Mucosa of rectum (tissue), 2 donors: Measurements from ENCODE around the gene ACOX3.

ENCODE experiments used
- H3K27ac ChIP-seq, 2 donors: one replicate each; pipeline ENCODE4 v1.7.0; 2013; ENCODE audit warnings: inconsistent platforms in 2 of 2, low read depth in 2 of 2, low read length in 2 of 2
- H3K27me3 ChIP-seq, 2 donors: one replicate each; pipeline ENCODE4 v1.7.0; 2013; ENCODE audit warnings: low read length in 2 of 2; ENCODE audit not compliant: control insufficient read depth in 2 of 2, insufficient read depth in 2 of 2
- H3K36me3 ChIP-seq, 2 donors: one replicate each; pipeline ENCODE4 v1.7.0; 2013; ENCODE audit warnings: low read length in 2 of 2; ENCODE audit not compliant: control insufficient read depth in 2 of 2, insufficient read depth in 2 of 2
- H3K4me1 ChIP-seq, 2 donors: one replicate each; pipeline ENCODE4 v1.7.0; 2013; ENCODE audit warnings: low read length in 2 of 2, mild to moderate bottlenecking in 1 of 2; ENCODE audit not compliant: control insufficient read depth in 2 of 2, insufficient read depth in 2 of 2
- H3K4me3 ChIP-seq, 2 donors: one replicate each; pipeline ENCODE4 v1.7.0; 2013; ENCODE audit warnings: low read length in 2 of 2
- H3K9ac ChIP-seq, 2 donors: one replicate each; pipeline ENCODE4 v1.7.0; 2013; ENCODE audit warnings: low read length in 2 of 2, low read depth in 1 of 2, mild to moderate bottlenecking in 1 of 2
- H3K9me3 ChIP-seq, 2 donors: one replicate each; pipeline ENCODE4 v1.7.0; 2013; ENCODE audit warnings: low read length in 2 of 2; ENCODE audit not compliant: control insufficient read depth in 2 of 2
- donor health status: healthy.
- donor health status: Normal muscosa, but diverticular disease.

Gene ACOX3

DNA sequence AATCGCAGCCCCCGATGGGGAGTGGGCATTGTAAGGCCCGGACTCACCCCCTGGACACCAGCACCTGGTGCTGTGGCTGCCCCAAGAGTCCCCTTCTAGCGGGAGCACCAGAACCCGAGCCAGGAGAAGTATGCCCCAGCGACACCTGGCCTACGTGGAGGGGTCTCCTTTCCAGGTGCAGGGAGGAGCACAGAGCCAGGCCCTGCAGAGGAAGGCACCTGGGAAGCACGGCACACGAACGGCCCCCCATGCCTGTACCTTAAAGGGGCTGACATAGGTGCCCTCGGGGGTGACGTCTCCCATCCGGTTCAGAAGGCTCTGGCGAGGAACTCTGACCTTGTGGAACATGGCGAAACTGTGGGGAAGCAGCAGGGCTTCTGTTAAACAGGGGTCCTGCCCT, 41.2 kb downstream of the ACOX3 start:
- H3K27me3 ChIP-seq, result no peaks in the 10 kb centered on the region
- H3K4me3 ChIP-seq, result no peak overlapping the region
- peaks cover 12 to 15% of the 10 kb centered on the region in 2 donors for H3K36me3 ChIP-seq
- peaks cover 0 to 5% of the 10 kb centered on the region in 2 donors for H3K4me1 ChIP-seq
- H3K9me3 ChIP-seq, result no peaks in the 10 kb centered on the region
- no peak overlapping the region for H3K9ac ChIP-seq
- no peak overlapping the region for H3K27ac ChIP-seq

DNA sequence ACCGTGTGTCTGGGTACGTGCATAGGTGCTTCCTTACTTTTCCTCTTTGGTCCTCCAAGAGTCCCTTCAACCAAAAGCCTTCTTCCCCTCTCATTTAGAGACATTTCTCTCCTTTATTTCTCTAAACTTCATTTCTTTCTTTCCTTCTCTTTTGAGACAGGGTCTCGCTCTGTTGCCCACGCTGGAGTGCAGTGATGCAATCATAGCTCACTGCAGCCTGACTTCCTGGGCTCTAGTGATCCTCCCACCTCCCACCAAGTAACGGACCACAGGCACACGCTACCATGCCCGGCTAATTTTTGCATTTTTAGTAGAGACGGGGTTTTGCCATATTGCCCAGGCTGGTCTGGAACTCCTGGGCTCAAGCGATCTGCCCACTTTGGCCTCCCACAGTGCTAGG, 42.2 kb downstream of the ACOX3 start:
- H3K27me3 ChIP-seq, result no peaks in the 10 kb centered on the region
- H3K4me3 ChIP-seq, result no peak overlapping the region
- no peaks in the 10 kb centered on the region for H3K9me3 ChIP-seq
- H3K27ac ChIP-seq, result no peak overlapping the region
- H3K36me3 ChIP-seq, result peaks cover 12 to 13% of the 10 kb centered on the region in 2 donors
- H3K4me1 ChIP-seq, result peaks cover 0 to 4% of the 10 kb centered on the region in 2 donors
- H3K9ac ChIP-seq, result no peak overlapping the region

DNA sequence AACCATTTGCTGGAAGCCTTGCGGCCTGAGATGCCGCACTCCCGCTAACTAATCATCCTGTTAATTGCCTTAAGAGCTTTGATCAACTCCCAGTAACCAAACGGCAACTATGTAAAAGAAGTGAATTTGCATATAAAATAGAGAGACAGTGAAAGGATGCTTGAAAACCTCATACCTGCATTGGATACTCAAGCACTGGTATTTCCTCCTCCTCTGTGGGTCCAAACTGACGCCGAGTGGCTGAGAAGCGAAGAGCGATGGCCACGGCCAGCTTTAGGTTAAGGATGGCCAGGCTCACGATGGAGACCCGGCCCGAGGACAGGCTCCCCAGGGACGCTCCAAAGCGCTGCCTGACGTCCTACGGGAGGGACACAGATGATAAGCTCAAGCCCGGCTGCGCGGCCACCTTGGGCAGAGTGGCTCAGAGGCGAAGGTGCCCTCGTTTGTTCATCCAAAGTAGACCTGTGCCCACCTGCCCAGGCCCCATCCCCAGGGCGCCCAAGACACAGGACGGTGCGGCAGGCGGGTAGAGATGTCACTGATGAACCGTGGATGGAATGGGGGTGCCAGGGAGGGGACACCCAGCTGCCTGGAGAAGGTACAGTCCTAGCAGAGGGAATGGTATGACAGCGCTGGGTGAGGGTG, 43.6 kb downstream of the ACOX3 start:
- Histone ChIP-seq H3K27me3 (no peaks in the 10 kb centered on the region), H3K36me3 (peaks cover 17 to 18% of the 10 kb centered on the region in 2 donors), H3K4me1 (peaks cover 0 to 3% of the 10 kb centered on the region in 2 donors), H3K9ac (no peak overlapping the region), H3K9me3 (no peaks in the 10 kb centered on the region), H3K27ac (no peak overlapping the region), H3K4me3 (no peak overlapping the region)

DNA sequence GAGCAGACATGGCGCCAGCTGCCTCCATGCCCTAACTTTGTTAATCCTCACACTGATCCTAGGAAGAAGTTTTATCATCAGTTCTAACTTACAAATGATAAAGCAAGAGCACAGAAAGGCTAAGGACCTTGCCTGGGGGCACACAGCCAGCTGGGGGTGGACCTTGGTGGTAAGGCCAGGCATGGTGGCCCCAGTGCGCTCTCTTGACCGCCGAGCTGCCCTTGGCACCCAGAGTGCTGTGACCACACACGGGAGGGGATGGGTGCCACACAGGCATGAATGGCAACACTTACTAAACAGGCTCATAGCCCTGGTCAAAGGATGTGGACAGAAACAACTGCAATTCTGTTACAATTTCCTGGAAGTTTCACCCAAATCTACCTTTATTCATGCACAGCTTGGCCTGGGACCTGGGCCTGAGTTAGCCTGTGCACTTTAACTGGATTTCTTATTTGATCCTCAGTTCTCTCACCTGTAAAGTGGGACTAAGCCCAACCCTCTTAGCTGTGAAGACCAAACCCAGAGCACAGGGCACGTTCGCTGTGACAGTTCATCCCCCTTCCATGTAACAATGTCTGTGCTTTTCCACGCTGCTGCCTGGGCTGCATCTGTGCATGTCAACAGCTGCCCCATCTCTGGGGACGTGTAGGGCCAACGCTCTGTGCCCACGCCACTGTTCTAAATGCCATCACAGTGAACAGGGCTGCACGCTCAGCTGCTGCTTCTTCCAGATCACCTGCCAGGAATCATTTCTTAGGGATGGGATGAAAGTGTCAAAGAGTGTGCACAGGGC, 44.8 kb downstream of the ACOX3 start:
- Histone ChIP-seq H3K9ac (no peak overlapping the region), H3K36me3 (peaks cover 21 to 25% of the 10 kb centered on the region in 2 donors), H3K4me1 (peaks cover 2 to 3% of the 10 kb centered on the region in 2 donors), H3K9me3 (no peaks in the 10 kb centered on the region), H3K4me3 (no peak overlapping the region), H3K27ac (no peak overlapping the region), H3K27me3 (no peaks in the 10 kb centered on the region)

DNA sequence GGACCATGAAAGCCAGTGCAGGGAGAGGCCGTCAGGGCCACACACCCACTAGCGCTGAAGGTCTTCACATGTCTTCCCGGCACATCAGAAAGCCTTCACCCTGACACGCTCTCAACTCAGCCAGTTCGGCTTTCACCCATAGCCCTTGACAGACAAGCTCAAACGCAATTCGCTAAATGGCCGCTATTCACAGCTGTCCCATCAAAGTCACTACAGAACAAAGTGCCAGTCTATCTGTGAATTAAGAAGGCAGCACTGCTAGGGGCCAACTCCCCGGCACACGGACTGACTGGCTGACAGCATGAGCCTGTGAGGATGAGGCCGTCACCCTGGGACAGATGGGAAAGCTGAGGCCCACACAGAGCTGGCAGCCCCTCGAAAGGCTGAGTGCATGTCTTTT, 45.7 kb downstream of the ACOX3 start:
- Histone ChIP-seq H3K27ac (peak overlapping the region; percentile 28 to 30), H3K27me3 (no peaks in the 10 kb centered on the region), H3K4me1 (peaks cover 2 to 3% of the 10 kb centered on the region in 2 donors), H3K4me3 (no peak overlapping the region), H3K9ac (no peak overlapping the region), H3K36me3 (peaks cover 21 to 25% of the 10 kb centered on the region in 2 donors), H3K9me3 (no peaks in the 10 kb centered on the region)

DNA sequence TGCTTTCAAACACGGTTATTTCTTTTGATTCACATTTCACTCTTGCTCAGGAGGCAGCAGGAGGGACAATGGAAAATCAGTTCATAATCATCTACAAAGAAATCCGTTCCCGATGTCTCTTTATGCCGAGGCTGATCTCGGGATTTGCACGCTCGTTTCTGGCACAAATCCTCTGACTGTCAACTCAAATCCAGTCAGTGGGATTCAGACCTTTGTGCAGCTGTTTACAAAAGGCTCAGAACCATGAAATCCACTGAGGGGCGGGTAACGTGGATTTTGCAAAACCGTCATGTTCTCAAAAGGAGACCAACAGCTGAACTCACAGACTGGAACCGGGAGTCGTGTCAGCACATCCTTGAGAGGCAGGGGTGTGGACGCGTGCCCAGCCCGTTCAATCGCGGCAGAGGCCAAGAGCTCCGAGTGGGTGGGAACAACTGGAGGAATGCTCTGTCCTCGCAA, 46.4 kb downstream of the ACOX3 start:
- no peak overlapping the region for H3K4me3 ChIP-seq
- peaks cover 17 to 25% of the 10 kb centered on the region in 2 donors for H3K36me3 ChIP-seq
- H3K9ac ChIP-seq, result no peak overlapping the region
- H3K27me3 ChIP-seq, result no peaks in the 10 kb centered on the region
- H3K9me3 ChIP-seq, result no peaks in the 10 kb centered on the region
- peaks cover 2 to 3% of the 10 kb centered on the region in 2 donors for H3K4me1 ChIP-seq
- H3K27ac ChIP-seq, result peak overlapping the region; percentile 28 to 31

DNA sequence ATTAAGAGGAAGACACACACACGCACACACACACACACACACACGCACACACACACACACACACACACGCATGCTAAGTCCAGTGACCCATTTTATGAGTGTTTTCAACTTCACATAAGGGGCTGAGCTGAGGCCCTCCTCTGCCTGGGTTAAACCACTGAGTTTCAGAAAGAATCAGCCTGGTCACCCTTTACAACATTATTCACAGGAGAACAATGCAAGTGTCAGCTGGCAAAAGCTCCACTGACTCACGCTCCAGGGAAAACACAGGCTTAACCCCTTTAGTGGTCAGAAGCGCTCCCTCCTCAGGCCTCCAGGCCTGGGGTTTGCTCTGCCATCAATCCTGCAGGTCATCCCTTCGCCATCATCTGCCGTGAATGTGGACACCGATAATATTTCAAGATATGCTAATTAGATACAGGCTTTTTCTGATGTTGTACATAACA, 46.9 kb downstream of the ACOX3 start:
- no peaks in the 10 kb centered on the region for H3K9me3 ChIP-seq
- no peak overlapping the region for H3K4me3 ChIP-seq
- H3K36me3 ChIP-seq, result peaks cover 13 to 27% of the 10 kb centered on the region in 2 donors
- H3K27ac ChIP-seq, result peak overlapping the region; percentile 11 to 31
- H3K27me3 ChIP-seq, result no peaks in the 10 kb centered on the region
- peaks cover 2 to 3% of the 10 kb centered on the region in 2 donors for H3K4me1 ChIP-seq
- no peak overlapping the region for H3K9ac ChIP-seq

DNA sequence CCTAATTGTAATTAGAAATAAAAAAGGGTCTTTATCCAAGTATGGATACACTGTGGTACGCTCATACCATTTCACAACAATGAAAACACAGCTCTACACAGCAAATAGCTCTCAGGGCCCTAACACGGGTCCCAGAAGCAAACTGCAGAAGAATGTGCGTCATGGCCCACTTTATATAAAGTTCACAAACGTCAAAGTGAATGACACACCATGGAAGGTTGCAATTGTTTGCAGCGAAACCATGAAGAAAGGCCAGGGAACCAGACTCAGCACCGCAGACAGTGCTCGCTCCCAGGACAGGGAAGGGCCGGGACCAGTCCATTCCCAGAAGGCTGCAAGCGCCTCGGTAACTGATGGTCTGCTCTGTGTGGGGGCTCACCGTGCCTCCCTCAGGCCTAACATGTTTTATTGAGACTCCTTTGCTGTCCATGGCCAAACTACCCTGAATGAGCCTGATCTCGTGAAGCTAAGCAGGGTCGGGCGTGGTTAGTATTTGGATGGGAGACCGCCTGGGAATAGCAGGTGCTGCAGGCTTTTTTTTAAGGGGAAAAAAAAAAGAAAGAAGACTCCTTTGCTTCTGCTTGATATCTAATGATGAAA, 47.8 kb downstream of the ACOX3 start:
- peaks cover 2 to 3% of the 10 kb centered on the region in 2 donors for H3K4me1 ChIP-seq
- H3K36me3 ChIP-seq, result peaks cover 14 to 25% of the 10 kb centered on the region in 2 donors
- H3K27me3 ChIP-seq, result no peaks in the 10 kb centered on the region

DNA sequence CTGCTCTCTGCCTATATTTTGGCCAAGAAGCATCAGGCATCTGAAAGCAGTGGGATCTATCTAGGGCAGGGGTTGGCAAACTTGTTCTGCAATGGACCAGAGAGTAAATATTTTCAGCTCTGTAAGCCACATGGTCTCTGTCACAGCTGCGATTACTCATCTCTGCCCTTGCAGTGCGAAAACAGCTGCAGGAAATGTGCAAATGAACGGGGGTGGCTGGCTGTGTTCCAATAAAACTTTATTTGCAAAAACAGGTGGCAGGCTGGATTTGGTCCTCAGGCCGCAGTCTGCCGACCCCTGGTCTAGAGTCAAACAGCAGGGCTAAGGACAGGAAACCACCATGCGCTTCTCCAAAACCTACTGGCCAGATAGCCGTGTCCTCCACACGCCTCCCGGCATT, 48.6 kb downstream of the ACOX3 start:
- H3K4me1 ChIP-seq, result peaks cover 2 to 3% of the 10 kb centered on the region in 2 donors
- H3K36me3 ChIP-seq, result peaks cover 18 to 31% of the 10 kb centered on the region in 2 donors
- H3K27me3 ChIP-seq, result no peaks in the 10 kb centered on the region
- no peak overlapping the region for H3K4me3 ChIP-seq
- no peak overlapping the region for H3K9ac ChIP-seq
- no peaks in the 10 kb centered on the region for H3K9me3 ChIP-seq
- H3K27ac ChIP-seq, result no peak overlapping the region

More for the DNA sequence above, 47.8 kb downstream of the ACOX3 start:
- Histone ChIP-seq H3K4me3 (no peak overlapping the region), H3K9me3 (no peaks in the 10 kb centered on the region), H3K27ac (no peak overlapping the region), H3K9ac (no peak overlapping the region)

DNA sequence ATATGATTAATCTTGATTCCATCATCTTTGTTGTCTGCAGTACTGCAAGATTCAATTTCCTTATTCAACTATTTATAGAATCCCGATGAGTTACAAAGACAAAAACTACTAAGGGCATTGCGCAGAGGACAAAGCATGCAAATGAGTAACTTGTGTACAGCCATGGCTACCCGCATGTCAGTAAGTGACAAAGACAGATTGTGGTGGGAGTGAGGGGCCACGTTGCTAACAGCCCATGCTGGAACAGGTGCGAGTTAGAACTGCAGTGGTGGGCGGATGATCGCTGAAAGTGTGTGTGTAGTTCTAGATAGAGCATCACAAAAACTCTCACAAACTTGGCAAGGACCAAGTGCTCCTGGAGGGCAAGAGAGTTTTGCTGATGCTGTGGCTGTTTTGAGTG, 49.5 kb downstream of the ACOX3 start:
- H3K4me1 ChIP-seq, result peaks cover 2 to 3% of the 10 kb centered on the region in 2 donors
- no peaks in the 10 kb centered on the region for H3K9me3 ChIP-seq
- H3K27me3 ChIP-seq, result no peaks in the 10 kb centered on the region
- no peak overlapping the region for H3K27ac ChIP-seq
- no peak overlapping the region for H3K9ac ChIP-seq
- peaks cover 20 to 32% of the 10 kb centered on the region in 2 donors for H3K36me3 ChIP-seq
- no peak overlapping the region for H3K4me3 ChIP-seq
